ENCODE measurements around the gene SRI. TPM values are rescaled to one million over a fixed set of nuclear protein-coding genes. Genes with fewer than 3 reads are reported as not detected.

SRI gene
- total and polyA plus RNA-seq, 8 donors: 18.6 to 78.1 (median 42.1) TPM

DNA sequence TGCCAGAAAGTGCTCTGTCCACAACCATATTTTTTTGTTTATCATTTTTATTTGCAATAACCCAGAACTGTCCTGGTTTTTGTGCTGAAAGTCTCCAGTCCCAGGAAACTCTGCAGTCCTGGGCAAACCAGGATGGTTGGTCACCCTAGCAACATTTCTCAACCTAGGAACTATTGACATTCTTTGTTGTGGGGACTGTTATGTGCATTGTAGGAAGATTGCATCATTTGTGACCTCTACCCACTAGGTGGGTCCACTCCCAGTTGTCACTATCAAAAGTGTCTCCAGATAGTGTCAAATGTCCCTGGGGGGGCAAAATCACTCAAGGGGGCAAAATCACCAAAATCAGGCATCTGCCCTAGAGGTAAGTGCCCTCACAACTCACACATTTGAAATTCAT lies 14.0 kb upstream of the SRI start:
- Histone ChIP-seq H3K4me1 (no peaks in the 10 kb centered on the region), H3K27ac (no peak overlapping the region), H3K9me3 (no peaks in the 10 kb centered on the region), H3K27me3 (no peaks in the 10 kb centered on the region), H3K36me3 (no peaks in the 10 kb centered on the region), H3K4me3 (no peak overlapping the region)
- intact Hi-C loops (cut with DNase I): no loop called here
- no peak for TF ChIP-seq CTCF (IDR thresholded peaks at IDR 0.05)
- no peak for ATAC-seq
- no peak for FAIRE-seq
- no peak for DNase-seq

DNA sequence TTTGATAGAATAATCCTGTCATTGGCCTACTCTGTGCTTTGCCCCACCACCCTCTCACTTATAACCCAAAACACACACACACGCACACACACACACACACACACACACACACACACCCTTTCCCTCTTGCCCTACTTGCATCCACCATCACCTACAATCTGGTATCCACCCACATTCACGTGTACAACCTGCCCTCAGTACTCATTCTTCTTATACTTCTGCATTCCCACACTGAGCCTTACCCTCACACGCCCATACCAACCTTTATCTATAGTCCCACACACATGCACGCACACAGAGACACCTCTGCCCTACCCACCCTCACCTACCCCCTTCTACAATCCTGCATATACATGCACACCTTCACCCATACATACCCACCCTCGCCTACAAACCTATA lies 10.8 kb upstream of the SRI start:
- DNase-seq: no peak

DNA sequence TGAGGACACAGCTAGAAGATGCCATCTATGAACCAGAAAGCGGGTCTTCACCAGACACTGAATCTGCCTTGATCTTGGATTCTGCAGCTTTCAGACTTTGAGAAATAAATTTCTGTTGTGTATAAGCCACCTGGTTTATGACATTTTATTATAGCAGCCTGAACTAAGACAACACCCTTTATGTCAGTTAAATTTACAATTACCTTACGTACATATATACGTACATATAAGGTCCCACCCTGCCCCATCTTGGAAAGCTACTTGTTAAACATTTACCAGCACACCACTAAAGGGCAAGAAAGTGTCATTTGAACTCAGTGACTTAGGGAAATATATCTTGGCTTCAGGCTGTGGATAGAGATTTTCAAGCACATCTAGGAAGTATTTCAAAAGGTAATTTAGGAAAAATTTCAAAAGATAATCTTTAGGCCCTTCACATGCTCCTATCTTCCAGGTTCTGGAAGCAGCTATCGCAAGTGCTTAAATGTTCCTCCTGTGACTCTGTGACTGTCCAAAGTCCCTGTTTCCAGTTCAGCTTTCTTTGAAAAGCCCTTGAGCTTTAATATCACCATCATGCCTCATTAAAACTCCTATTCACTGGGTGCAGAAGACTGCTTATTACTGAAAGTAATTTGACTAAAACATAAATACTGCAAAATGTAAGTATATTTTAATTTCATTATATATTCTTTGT lies 9.6 kb upstream of the SRI start:
- Histone ChIP-seq H3K9me3 (no peaks in the 10 kb centered on the region), H3K4me1 (peaks cover 0 to 13% (median 10%) of the 10 kb centered on the region in 3 donors), H3K27me3 (no peaks in the 10 kb centered on the region), H3K36me3 (no peaks in the 10 kb centered on the region), H3K4me3 (no peak overlapping the region), H3K27ac (no peak overlapping the region)
- no peak for TF ChIP-seq CTCF (IDR thresholded peaks at IDR 0.05)
- 96 to 97% methylated on average over 4 of the region's 4 CpGs for WGBS, 2 donors
- intact Hi-C loops (cut with DNase I): no loop called here
- DNase-seq: no peak
- FAIRE-seq: peak; percentile 64
- no peak for ATAC-seq

More for the DNA sequence above, 10.8 kb upstream of the SRI start:
- intact Hi-C loops (cut with DNase I): no loop called here
- Histone ChIP-seq H3K4me3 (no peak overlapping the region), H3K36me3 (no peaks in the 10 kb centered on the region), H3K9me3 (no peaks in the 10 kb centered on the region), H3K4me1 (peaks cover 0 to 13% (median 10%) of the 10 kb centered on the region in 3 donors), H3K27ac (no peak overlapping the region), H3K27me3 (no peaks in the 10 kb centered on the region)
- no peak for TF ChIP-seq CTCF (IDR thresholded peaks at IDR 0.05)
- no peak for ATAC-seq
- FAIRE-seq: no peak
- 76 to 84% methylated on average over 5 of the region's 5 CpGs for WGBS, 2 donors

GRCh38 chr7:88226886-88227516 lies 7.2 kb upstream of the SRI start:
- TF ChIP-seq CTCF (IDR thresholded peaks at IDR 0.05): no peak
- Histone ChIP-seq H3K4me1 (peaks cover 0 to 13% (median 10%) of the 10 kb centered on the region in 3 donors), H3K9me3 (no peaks in the 10 kb centered on the region), H3K27ac (peak overlapping the region; percentile 17 to 76 (median 56)), H3K27me3 (no peaks in the 10 kb centered on the region), H3K4me3 (no peak overlapping the region), H3K36me3 (no peaks in the 10 kb centered on the region)
- FAIRE-seq (peak; percentile 94), DNase-seq (peak in 5 of 6 donors; percentile 56 to 69 (median 61)), ATAC-seq (peak; percentile 92 to 95 (median 94))
- WGBS, 2 donors: 20 to 24% methylated on average over 6 of the region's 6 CpGs
- intact Hi-C loops (cut with DNase I): no loop called here

DNA sequence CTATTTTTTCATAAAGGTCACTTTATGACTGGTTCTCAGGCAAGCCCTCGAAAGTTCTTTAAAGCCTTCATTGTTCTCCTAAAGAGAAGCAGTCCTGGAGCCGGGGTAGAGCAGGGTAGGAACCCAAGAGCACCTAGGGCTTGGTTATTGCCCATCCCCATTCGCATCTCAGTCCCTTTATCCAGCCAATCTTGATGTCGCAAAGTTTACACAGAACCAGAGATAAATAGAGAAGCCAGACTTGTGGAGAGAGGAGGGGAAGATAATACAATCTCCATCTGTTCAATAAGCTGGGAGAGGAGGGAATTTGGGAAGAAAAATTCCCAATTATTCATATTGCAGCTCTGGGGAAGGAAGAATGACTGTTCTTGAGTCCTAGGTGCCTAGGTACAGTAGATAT lies 6.4 kb upstream of the SRI start:
- DNase-seq: no peak

More for the DNA sequence above, 6.4 kb upstream of the SRI start:
- Histone ChIP-seq H3K4me1 (peaks cover 0 to 13% (median 10%) of the 10 kb centered on the region in 3 donors), H3K36me3 (no peaks in the 10 kb centered on the region), H3K9me3 (no peaks in the 10 kb centered on the region), H3K4me3 (no peak overlapping the region), H3K27ac (peak overlapping the region in 2 of 4 donors; percentile 71 to 76), H3K27me3 (no peaks in the 10 kb centered on the region)
- intact Hi-C loops (cut with DNase I): no loop called here
- FAIRE-seq (no peak), ATAC-seq (no peak)
- 66 to 74% methylated on average over 4 of the region's 4 CpGs for WGBS, 2 donors
- TF ChIP-seq CTCF (IDR thresholded peaks at IDR 0.05): no peak

Data from pancreas (tissue), 10 donors.